H9 (cell line): ENCODE measurements around the gene DPPA3. TPM values are rescaled to one million over a fixed set of nuclear protein-coding genes. Genes with fewer than 3 reads are reported as not detected.

Experiments
- DNase-seq: peaks from one replicate; pipeline ENCODE4 v3.0.0-alpha.2; 2017
- H2AFZ ChIP-seq: one replicate; pipeline ENCODE4 v1.6.1; 2013; ENCODE audit warnings: mild to moderate bottlenecking, low read length, control low read depth, moderate library complexity
- H2AK5ac ChIP-seq: 2 replicates; pipeline ENCODE4 v1.6.1; 2013; ENCODE audit warnings: low read length, control low read depth, mixed read lengths; ENCODE audit not compliant: insufficient read length
- H2BK120ac ChIP-seq: one replicate; pipeline ENCODE4 v1.6.1; 2013; ENCODE audit warnings: low read depth, mild to moderate bottlenecking, low read length, control low read depth, inconsistent platforms; ENCODE audit not compliant: poor library complexity, severe bottlenecking
- H2BK12ac ChIP-seq: 2 replicates; pipeline ENCODE4 v1.6.1; 2013; ENCODE audit warnings: low read length, control low read depth, mixed read lengths, low read depth; ENCODE audit not compliant: insufficient read length
- H2BK15ac ChIP-seq: 2 replicates; pipeline ENCODE4 v1.6.1; 2013; ENCODE audit warnings: low read depth, low read length, control low read depth
- H2BK20ac ChIP-seq: one replicate; pipeline ENCODE4 v1.6.1; 2013; ENCODE audit warnings: low read depth, mild to moderate bottlenecking, low read length, control low read depth, inconsistent platforms; ENCODE audit not compliant: poor library complexity, severe bottlenecking
- H2BK5ac ChIP-seq: 2 replicates; pipeline ENCODE4 v1.6.1; 2013; ENCODE audit warnings: low read length, control low read depth, mixed read lengths; ENCODE audit not compliant: insufficient read length
- H3K14ac ChIP-seq: 2 replicates; pipeline ENCODE4 v1.6.1; 2013; ENCODE audit warnings: low read length, control low read depth; ENCODE audit not compliant: insufficient read depth
- H3K18ac ChIP-seq: 2 replicates; pipeline ENCODE4 v1.6.1; 2013; ENCODE audit warnings: low read depth, mild to moderate bottlenecking, mixed read lengths, low read length, control low read depth; ENCODE audit not compliant: insufficient read length
- H3K23ac ChIP-seq: 2 replicates; pipeline ENCODE4 v1.6.1; 2013; ENCODE audit warnings: low read length, control low read depth, mixed read lengths, low read depth; ENCODE audit not compliant: insufficient read length
- H3K23me2 ChIP-seq: 2 replicates; pipeline ENCODE4 v1.6.1; 2013; ENCODE audit warnings: low read depth, mild to moderate bottlenecking, mixed read lengths, low read length, control low read depth; ENCODE audit not compliant: insufficient read length, poor library complexity, severe bottlenecking
- H3K27ac ChIP-seq: 2 replicates; pipeline ENCODE4 v1.5.1; 2013; ENCODE audit warnings: low read length, control low read depth, mixed read lengths, low read depth; ENCODE audit not compliant: insufficient read length
- H3K27me3 ChIP-seq: 2 replicates; pipeline ENCODE4 v1.6.1; 2013; ENCODE audit warnings: low read length, control low read depth, inconsistent platforms; ENCODE audit not compliant: insufficient read depth
- H3K4ac ChIP-seq: 2 replicates; pipeline ENCODE4 v1.6.1; 2013; ENCODE audit warnings: low read depth, mild to moderate bottlenecking, control low read depth, inconsistent platforms, low read length, moderate library complexity
- H3K4me1 ChIP-seq: 2 replicates; pipeline ENCODE4 v1.6.1; 2013; ENCODE audit warnings: low read length, control low read depth, inconsistent platforms; ENCODE audit not compliant: insufficient read depth
- H3K4me2 ChIP-seq: 2 replicates; pipeline ENCODE4 v1.6.1; 2013; ENCODE audit warnings: low read length, control low read depth, mixed read lengths; ENCODE audit not compliant: insufficient read length, insufficient read depth
- H3K56ac ChIP-seq: 2 replicates; pipeline ENCODE4 v1.6.1; 2013; ENCODE audit warnings: low read depth, mild to moderate bottlenecking, mixed read lengths, low read length, control low read depth; ENCODE audit not compliant: insufficient read length
- H3K79me1 ChIP-seq: 2 replicates; pipeline ENCODE4 v1.6.1; 2013; ENCODE audit warnings: low read depth, mild to moderate bottlenecking, moderate library complexity, low read length, control low read depth, inconsistent platforms; ENCODE audit not compliant: insufficient read depth, poor library complexity, severe bottlenecking
- H3K79me2 ChIP-seq: 2 replicates; pipeline ENCODE4 v1.6.1; 2013; ENCODE audit warnings: low read length, control low read depth, inconsistent platforms; ENCODE audit not compliant: insufficient read depth
- H3K9ac ChIP-seq: 2 replicates; pipeline ENCODE4 v1.6.1; 2013; ENCODE audit warnings: low read length, control low read depth, mixed read lengths; ENCODE audit not compliant: insufficient read length; ENCODE audit errors: extremely low read depth
- H3K9me3 ChIP-seq: one replicate; pipeline ENCODE4 v1.6.1; 2013; ENCODE audit warnings: low read depth, low read length, inconsistent platforms; ENCODE audit not compliant: control insufficient read depth
- H3T11ph ChIP-seq: one replicate; pipeline ENCODE4 v1.6.1; 2013; ENCODE audit warnings: mild to moderate bottlenecking, low read length, control low read depth, inconsistent platforms
- H4K20me1 ChIP-seq: one replicate; pipeline ENCODE4 v1.6.1; 2013; ENCODE audit not compliant: control insufficient read depth, insufficient read length, insufficient read depth
- H4K5ac ChIP-seq: 2 replicates; pipeline ENCODE4 v1.6.1; 2013; ENCODE audit warnings: low read depth, mild to moderate bottlenecking, mixed read lengths, low read length, control low read depth; ENCODE audit not compliant: insufficient read length
- H4K8ac ChIP-seq: replicated peaks from 2 replicates; pipeline ENCODE4 v1.6.1; 2013; ENCODE audit warnings: low read length, control low read depth, mixed read lengths, low read depth; ENCODE audit not compliant: insufficient read length
- H4K91ac ChIP-seq: 2 replicates; pipeline ENCODE4 v1.6.1; 2013; ENCODE audit warnings: low read depth, mild to moderate bottlenecking, moderate library complexity, mixed read lengths, low read length, control low read depth; ENCODE audit not compliant: insufficient read length
- H3K27ac Mint-ChIP-seq, 3 experiments: 2 replicates in 2 of 3; 3 replicates in 1 of 3; pipeline ENCODE4 v1.8.0; 2020 to 2021; ENCODE audit warnings: mixed read lengths in 3 of 3, mild to moderate bottlenecking in 1 of 3, moderate library complexity in 1 of 3
- H3K27me3 Mint-ChIP-seq: 2 replicates; pipeline ENCODE4 v1.8.0; 2021; ENCODE audit warnings: low read depth, mild to moderate bottlenecking, moderate library complexity, mixed read lengths
- H3K36me3 Mint-ChIP-seq, 3 experiments: 2 replicates in 2 of 3; 3 replicates in 1 of 3; pipeline ENCODE4 v1.8.0; 2020 to 2021; ENCODE audit warnings: low read depth in 3 of 3, mixed read lengths in 3 of 3; ENCODE audit not compliant: insufficient read depth in 1 of 3
- H3K4me1 Mint-ChIP-seq, 2 experiments: 2 replicates each; pipeline ENCODE4 v1.8.0; 2020; ENCODE audit warnings: mixed read lengths in 2 of 2
- H3K4me3 Mint-ChIP-seq, 2 experiments: 2 replicates in 1 of 2; 3 replicates in 1 of 2; pipeline ENCODE4 v1.8.0; 2020 to 2021; ENCODE audit warnings: mild to moderate bottlenecking in 2 of 2, mixed read lengths in 2 of 2, moderate library complexity in 1 of 2
- H3K9me3 Mint-ChIP-seq, 2 experiments: 2 replicates in 1 of 2; 3 replicates in 1 of 2; pipeline ENCODE4 v1.8.0; 2020; ENCODE audit warnings: mild to moderate bottlenecking in 2 of 2, mixed read lengths in 2 of 2, moderate library complexity in 1 of 2
- CTCF ChIP-seq: fragments of 200-600 bp; sonication (generic); conservative IDR thresholded peaks from 3 replicates; pipeline ENCODE4 v1.8.0; 2021; ENCODE audit warnings: antibody characterized with exemption, mild to moderate bottlenecking
- WGBS: extraction: QIAGEN DNeasy Blood & Tissue Kit; methylation state at CpG from one replicate; pipeline ENCODE4 v1.1.7; 2013; ENCODE audit warnings: missing lambda C conversion rate, low lambda C conversion rate, mixed read lengths; ENCODE audit not compliant: insufficient read length; ENCODE audit errors: extremely low coverage; 5-methylcytosine and 5-hydroxymethylcytosine counted together
- total RNA-seq: library from RNA; stranded (reverse); gene quantifications from 2 replicates; pipeline ENCODE4 v1.2.1, GENCODE V29; 2021

Gene DPPA3
- total RNA-seq, 1 experiment from 2014 or later, result 1.4 TPM

- peaks cover 3 to 6% of the 10 kb centered on the region in 2 experiments; a peak in 3 of 5 replicates for H3K9me3 Mint-ChIP-seq
Observed at GRCh38 chr12:7681535-7681934, 29.7 kb upstream of the DPPA3 start.

More at GRCh38 chr12:7681535-7681934, 29.7 kb upstream of the DPPA3 start:
- Mint-ChIP-seq H3K36me3 (peaks cover 2 to 5% (median 2%) of the 10 kb centered on the region in 3 experiments; a peak in 3 of 7 replicates), H3K4me3 (no peak overlapping the region), H3K27me3 (no peaks in the 10 kb centered on the region), H3K4me1 (peaks cover 24 to 27% of the 10 kb centered on the region in 2 experiments), H3K27ac (peak overlapping the region in 1 of 3 experiments; percentile 87; a peak in 2 of 7 replicates)
- Histone ChIP-seq H2BK5ac (no peak overlapping the region), H3K9me3 (no peaks in the 10 kb centered on the region), H3K79me2 (no peaks in the 10 kb centered on the region), H3K56ac (no peak overlapping the region), H3K27me3 (no peaks in the 10 kb centered on the region), H3K23ac (no peak overlapping the region), H3K79me1 (no peaks in the 10 kb centered on the region), H2AK5ac (no peak overlapping the region), H3K4me1 (no peaks in the 10 kb centered on the region), H3K14ac (no peak overlapping the region), H4K20me1 (no peaks in the 10 kb centered on the region), H2BK20ac (no peak overlapping the region), H3T11ph (no peak overlapping the region), H3K27ac (no peak overlapping the region), H3K4ac (no peak overlapping the region), H2BK120ac (no peak overlapping the region), H4K8ac (no peak overlapping the region), H3K9ac (no peak overlapping the region), H3K18ac (no peak overlapping the region), H4K5ac (no peak overlapping the region), H3K23me2 (no peaks in the 10 kb centered on the region), H4K91ac (no peak overlapping the region), H3K4me2 (no peak overlapping the region), H2BK15ac (no peak overlapping the region), H2BK12ac (no peak overlapping the region), H2AFZ (no peak overlapping the region)
- no peak for DNase-seq
- WGBS, result no CpG with 5 or more reads among the region's 2 CpGs
- TF ChIP-seq CTCF, result no peak
